HS-5 (cell line): Measurements from ENCODE around the gene ATG16L2.
"Not testable (repeated sequence)": the region's sequence is repeated elsewhere in the genome, so short reads cannot be mapped to it uniquely, and the experiment has no call there.

Source experiments
- DNase-seq: peaks from one replicate; pipeline ENCODE4 v3.0.0-alpha.2; 2012; ENCODE audit warnings: low read depth

Gene ATG16L2

GRCh38 chr11:72842653-72843330, 28.6 kb downstream of the ATG16L2 start:
- no peak for DNase-seq

- DNase-seq, result no peak
Measured at GRCh38 chr11:72844356-72844755, 30.1 kb downstream of the ATG16L2 start.

GRCh38 chr11:72848846-72849466, 34.7 kb downstream of the ATG16L2 start:
- no peak for DNase-seq

- no peak for DNase-seq
Measured at GRCh38 chr11:72850832-72851231, 36.6 kb downstream of the ATG16L2 start.

- no peak for DNase-seq
Measured at GRCh38 chr11:72851726-72852125, 37.5 kb downstream of the ATG16L2 start.

- no peak for DNase-seq
Measured at GRCh38 chr11:72856065-72856464, 41.9 kb downstream of the ATG16L2 start.

- DNase-seq, result no peak
Measured at GRCh38 chr11:72856551-72857345, 42.5 kb downstream of the ATG16L2 start.

GRCh38 chr11:72858267-72858666, 44.1 kb downstream of the ATG16L2 start:
- DNase-seq, result not testable (repeated sequence)

- DNase-seq, result no peak
Measured at GRCh38 chr11:72859126-72859525, 44.9 kb downstream of the ATG16L2 start.

- no peak for DNase-seq
Measured at GRCh38 chr11:72860010-72860409, 45.8 kb downstream of the ATG16L2 start.

GRCh38 chr11:72860592-72860991, 46.4 kb downstream of the ATG16L2 start:
- DNase-seq, result no peak

GRCh38 chr11:72863091-72863490, 48.9 kb downstream of the ATG16L2 start:
- no peak for DNase-seq

- DNase-seq, result no peak
Measured at GRCh38 chr11:72863916-72864315, 49.7 kb downstream of the ATG16L2 start.

- peak; percentile 3 for DNase-seq
Measured at GRCh38 chr11:72864702-72865655, 50.8 kb downstream of the ATG16L2 start.

GRCh38 chr11:72867970-72868369, 53.8 kb downstream of the ATG16L2 start:
- DNase-seq, result no peak

- DNase-seq, result no peak
Measured at GRCh38 chr11:72869831-72870230, 55.6 kb downstream of the ATG16L2 start.

- DNase-seq, result no peak
Measured at GRCh38 chr11:72871119-72871518, 56.9 kb downstream of the ATG16L2 start.

- no peak for DNase-seq
Measured at GRCh38 chr11:72872012-72872411, 57.8 kb downstream of the ATG16L2 start.

- no peak for DNase-seq
Measured at GRCh38 chr11:72875736-72876135, 61.5 kb downstream of the ATG16L2 start.

- DNase-seq, result no peak
Measured at GRCh38 chr11:72876147-72876546, 61.9 kb downstream of the ATG16L2 start.
